Memory B cell (primary cell): ENCODE measurements around the gene MEIS2.

Experiments
- ATAC-seq: fragments of 150-1000 bp; cut with Tn5 transposase; 2 replicates; pipeline ENCODE4 v1.10.0; 2021; ENCODE audit warnings: low read depth, mild to moderate bottlenecking, moderate library complexity
- DNase-seq, 2 donors: peaks; one replicate each; pipeline ENCODE4 v3.0.0; 2022; ENCODE audit warnings: low spot score in 2 of 2
- H3K27ac Mint-ChIP-seq: one replicate; pipeline ENCODE4 v1.8.0; 2022; ENCODE audit warnings: mild to moderate bottlenecking, moderate library complexity, mixed read lengths
- H3K27me3 Mint-ChIP-seq: one replicate; pipeline ENCODE4 v1.8.0; 2022; ENCODE audit warnings: mixed read lengths
- H3K36me3 Mint-ChIP-seq: one replicate; pipeline ENCODE4 v1.8.0; 2022; ENCODE audit warnings: mild to moderate bottlenecking, mixed read lengths
- H3K4me1 Mint-ChIP-seq: one replicate; pipeline ENCODE4 v1.8.0; 2022; ENCODE audit warnings: mixed read lengths
- H3K4me3 Mint-ChIP-seq: one replicate; pipeline ENCODE4 v1.8.0; 2022; ENCODE audit warnings: mild to moderate bottlenecking, moderate library complexity, mixed read lengths
- H3K9me3 Mint-ChIP-seq: one replicate; pipeline ENCODE4 v1.8.0; 2022; ENCODE audit warnings: mixed read lengths

Gene MEIS2

GRCh38 chr15:37131621-37132020, 31.3 kb upstream of the MEIS2 start:
- ATAC-seq = no peak
- Mint-ChIP-seq H3K4me3 (no peak overlapping the region), H3K27ac (no peak overlapping the region), H3K9me3 (no peaks in the 10 kb centered on the region), H3K27me3 (peaks cover 7% of the 10 kb centered on the region), H3K4me1 (no peaks in the 10 kb centered on the region), H3K36me3 (no peaks in the 10 kb centered on the region)
- DNase-seq = no peak

GRCh38 chr15:37130356-37130755, 30.0 kb upstream of the MEIS2 start:
- no peaks in the 10 kb centered on the region for H3K36me3 Mint-ChIP-seq
- H3K4me1 Mint-ChIP-seq = no peaks in the 10 kb centered on the region
- H3K9me3 Mint-ChIP-seq = no peaks in the 10 kb centered on the region
- ATAC-seq (no peak), DNase-seq (no peak)
- no peak overlapping the region for H3K4me3 Mint-ChIP-seq
- no peak overlapping the region for H3K27ac Mint-ChIP-seq
- H3K27me3 Mint-ChIP-seq = peaks cover 7% of the 10 kb centered on the region

GRCh38 chr15:37125143-37125542, 24.8 kb upstream of the MEIS2 start:
- no peaks in the 10 kb centered on the region for H3K4me1 Mint-ChIP-seq
- no peaks in the 10 kb centered on the region for H3K9me3 Mint-ChIP-seq
- H3K36me3 Mint-ChIP-seq = no peaks in the 10 kb centered on the region
- DNase-seq = no peak
- no peak overlapping the region for H3K27ac Mint-ChIP-seq
- no peak overlapping the region for H3K4me3 Mint-ChIP-seq
- peaks cover 6% of the 10 kb centered on the region for H3K27me3 Mint-ChIP-seq
- no peak for ATAC-seq

- Mint-ChIP-seq H3K27me3 (peaks cover 3% of the 10 kb centered on the region), H3K4me3 (no peak overlapping the region), H3K27ac (no peak overlapping the region), H3K9me3 (no peaks in the 10 kb centered on the region), H3K4me1 (no peaks in the 10 kb centered on the region), H3K36me3 (no peaks in the 10 kb centered on the region)
- no peak for ATAC-seq
- no peak for DNase-seq
These were observed 24.0 kb upstream of the MEIS2 start for GRCh38 chr15:37124331-37124730.

GRCh38 chr15:37122703-37123102, 22.4 kb upstream of the MEIS2 start:
- Mint-ChIP-seq H3K4me1 (no peaks in the 10 kb centered on the region), H3K9me3 (no peaks in the 10 kb centered on the region), H3K27ac (no peak overlapping the region), H3K4me3 (no peak overlapping the region), H3K36me3 (no peaks in the 10 kb centered on the region), H3K27me3 (peaks cover 2% of the 10 kb centered on the region)
- DNase-seq = no peak
- ATAC-seq = no peak

- Mint-ChIP-seq H3K9me3 (no peaks in the 10 kb centered on the region), H3K27me3 (peaks cover 2% of the 10 kb centered on the region), H3K4me3 (no peak overlapping the region), H3K36me3 (no peaks in the 10 kb centered on the region), H3K27ac (no peak overlapping the region), H3K4me1 (no peaks in the 10 kb centered on the region)
- DNase-seq (no peak), ATAC-seq (no peak)
These were observed 21.1 kb upstream of the MEIS2 start for GRCh38 chr15:37121492-37121891.

- peaks cover 1% of the 10 kb centered on the region for H3K9me3 Mint-ChIP-seq
- no peaks in the 10 kb centered on the region for H3K4me1 Mint-ChIP-seq
- no peaks in the 10 kb centered on the region for H3K36me3 Mint-ChIP-seq
- no peak overlapping the region for H3K4me3 Mint-ChIP-seq
- peaks cover 3% of the 10 kb centered on the region for H3K27me3 Mint-ChIP-seq
- H3K27ac Mint-ChIP-seq = no peak overlapping the region
- no peak for ATAC-seq
- no peak for DNase-seq
These were observed 16.7 kb upstream of the MEIS2 start for GRCh38 chr15:37117030-37117429.

- Mint-ChIP-seq H3K27me3 (peaks cover 8% of the 10 kb centered on the region), H3K9me3 (peaks cover 1% of the 10 kb centered on the region), H3K4me1 (peaks cover 5% of the 10 kb centered on the region), H3K27ac (no peak overlapping the region), H3K36me3 (no peaks in the 10 kb centered on the region), H3K4me3 (no peak overlapping the region)
- ATAC-seq (no peak), DNase-seq (no peak)
These were observed 15.2 kb upstream of the MEIS2 start for GRCh38 chr15:37115538-37115937.

GRCh38 chr15:37112971-37113670, 12.8 kb upstream of the MEIS2 start:
- peaks cover 3% of the 10 kb centered on the region for H3K9me3 Mint-ChIP-seq
- H3K36me3 Mint-ChIP-seq = no peaks in the 10 kb centered on the region
- no peak overlapping the region for H3K4me3 Mint-ChIP-seq
- H3K27ac Mint-ChIP-seq = no peak overlapping the region
- peaks cover 14% of the 10 kb centered on the region for H3K27me3 Mint-ChIP-seq
- peaks cover 5% of the 10 kb centered on the region for H3K4me1 Mint-ChIP-seq
- ATAC-seq (no peak), DNase-seq (no peak)

- Mint-ChIP-seq H3K4me1 (peaks cover 5% of the 10 kb centered on the region), H3K27me3 (peaks cover 16% of the 10 kb centered on the region), H3K27ac (no peak overlapping the region), H3K36me3 (peaks cover 1% of the 10 kb centered on the region), H3K9me3 (peaks cover 3% of the 10 kb centered on the region), H3K4me3 (no peak overlapping the region)
- ATAC-seq (no peak), DNase-seq (no peak)
These were observed 11.8 kb upstream of the MEIS2 start for GRCh38 chr15:37112171-37112570.

GRCh38 chr15:37111427-37111717, 11.0 kb upstream of the MEIS2 start:
- ATAC-seq (no peak), DNase-seq (no peak)
- Mint-ChIP-seq H3K36me3 (peaks cover 1% of the 10 kb centered on the region), H3K27ac (no peak overlapping the region), H3K27me3 (peaks cover 20% of the 10 kb centered on the region), H3K9me3 (peaks cover 3% of the 10 kb centered on the region), H3K4me1 (peaks cover 5% of the 10 kb centered on the region), H3K4me3 (peak overlapping the region; percentile 49)

GRCh38 chr15:37109872-37110572, 9.7 kb upstream of the MEIS2 start:
- Mint-ChIP-seq H3K4me1 (peaks cover 5% of the 10 kb centered on the region), H3K36me3 (peaks cover 1% of the 10 kb centered on the region), H3K27me3 (peaks cover 22% of the 10 kb centered on the region), H3K4me3 (peak overlapping the region; percentile 49), H3K27ac (no peak overlapping the region), H3K9me3 (peaks cover 1% of the 10 kb centered on the region)
- DNase-seq (no peak), ATAC-seq (no peak)

GRCh38 chr15:37109168-37109871, 9.0 kb upstream of the MEIS2 start:
- Mint-ChIP-seq H3K4me3 (no peak overlapping the region), H3K4me1 (peaks cover 5% of the 10 kb centered on the region), H3K27ac (no peak overlapping the region), H3K9me3 (peaks cover 1% of the 10 kb centered on the region), H3K27me3 (peaks cover 24% of the 10 kb centered on the region), H3K36me3 (peaks cover 1% of the 10 kb centered on the region)
- ATAC-seq = no peak
- DNase-seq = no peak

- no peak overlapping the region for H3K4me3 Mint-ChIP-seq
- no peak for ATAC-seq
- no peak for DNase-seq
- H3K27me3 Mint-ChIP-seq = peaks cover 26% of the 10 kb centered on the region
- H3K27ac Mint-ChIP-seq = no peak overlapping the region
- peaks cover 5% of the 10 kb centered on the region for H3K4me1 Mint-ChIP-seq
- peaks cover 1% of the 10 kb centered on the region for H3K9me3 Mint-ChIP-seq
- H3K36me3 Mint-ChIP-seq = peaks cover 1% of the 10 kb centered on the region
These were observed 8.2 kb upstream of the MEIS2 start for GRCh38 chr15:37108381-37109167.
